ENCODE data around the gene BTG2.
"Not testable (repeated sequence)": the region's sequence is repeated elsewhere in the genome, so short reads cannot be mapped to it uniquely, and the experiment has no call there.

BTG2 gene, protein sequence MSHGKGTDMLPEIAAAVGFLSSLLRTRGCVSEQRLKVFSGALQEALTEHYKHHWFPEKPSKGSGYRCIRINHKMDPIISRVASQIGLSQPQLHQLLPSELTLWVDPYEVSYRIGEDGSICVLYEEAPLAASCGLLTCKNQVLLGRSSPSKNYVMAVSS

DNA sequence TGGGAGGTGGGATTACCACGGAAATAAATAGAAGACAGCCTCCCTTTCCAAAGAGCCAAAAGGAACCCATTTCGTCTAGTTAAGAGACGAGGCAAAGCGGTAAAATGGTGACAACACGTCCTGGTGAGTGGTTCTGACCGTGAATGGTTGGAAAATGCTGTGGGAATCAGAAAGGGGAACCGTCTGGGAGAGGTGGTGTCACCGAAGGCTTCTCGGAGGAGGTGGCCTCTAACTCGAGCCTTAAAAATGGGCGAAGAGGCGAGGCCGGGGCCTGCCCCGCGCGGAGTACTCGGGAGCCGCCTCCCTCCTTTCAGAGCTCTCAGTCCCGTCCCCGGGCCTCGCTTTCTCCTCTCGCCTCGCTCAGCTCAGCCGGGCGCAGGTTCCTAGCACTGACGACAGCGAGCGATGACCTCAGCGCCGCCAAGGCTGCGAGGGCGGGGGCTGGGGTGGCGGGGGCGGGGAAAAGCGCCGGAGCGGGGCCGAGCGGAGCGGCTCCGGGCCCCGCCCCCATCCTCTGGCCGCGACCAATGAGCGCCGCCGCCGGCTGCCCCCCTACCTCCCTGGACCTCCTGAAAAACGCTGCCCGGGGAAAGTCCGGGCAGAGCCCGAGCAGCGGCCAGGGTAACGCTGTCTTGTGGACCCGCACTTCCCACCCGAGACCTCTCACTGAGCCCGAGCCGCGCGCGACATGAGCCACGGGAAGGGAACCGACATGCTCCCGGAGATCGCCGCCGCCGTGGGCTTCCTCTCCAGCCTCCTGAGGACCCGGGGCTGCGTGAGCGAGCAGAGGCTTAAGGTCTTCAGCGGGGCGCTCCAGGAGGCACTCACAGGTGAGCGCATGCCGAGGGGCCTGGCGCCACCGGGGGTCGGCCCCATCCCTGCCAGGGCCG lies at the start of gene BTG2:
Gene BTG2 (plus strand): TSS at position 601 of the 890 bp plus-strand sequence. CDS start 88 bp downstream, at position 689.
- DNase-seq (ENCODE audit: low read depth in 1 of 2, low spot score in 1 of 2), result peak; percentile 85 to 89

DNA sequence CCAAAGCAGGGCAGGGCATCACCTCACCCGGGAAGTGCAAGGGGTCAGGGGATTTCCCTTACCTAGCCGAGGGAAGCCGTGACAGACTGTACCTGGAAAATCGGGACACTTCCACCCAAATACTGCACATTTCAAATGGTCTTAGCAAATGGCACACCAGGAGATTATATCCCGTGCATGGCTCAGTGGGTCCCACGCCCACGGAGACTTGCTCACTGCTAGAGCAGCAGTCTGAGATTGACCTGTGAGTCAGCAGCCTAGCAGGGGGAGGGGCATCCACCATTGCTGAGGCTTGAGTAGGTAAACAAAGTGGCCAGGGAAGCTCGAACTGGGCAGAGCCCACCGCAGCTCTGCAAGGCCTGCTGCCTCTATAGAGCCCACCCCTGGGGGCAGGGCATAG lies 48.7 kb upstream of the BTG2 start:
- DNase-seq (ENCODE audit: low read depth in 1 of 2, low spot score in 1 of 2), result not testable (repeated sequence)

DNA sequence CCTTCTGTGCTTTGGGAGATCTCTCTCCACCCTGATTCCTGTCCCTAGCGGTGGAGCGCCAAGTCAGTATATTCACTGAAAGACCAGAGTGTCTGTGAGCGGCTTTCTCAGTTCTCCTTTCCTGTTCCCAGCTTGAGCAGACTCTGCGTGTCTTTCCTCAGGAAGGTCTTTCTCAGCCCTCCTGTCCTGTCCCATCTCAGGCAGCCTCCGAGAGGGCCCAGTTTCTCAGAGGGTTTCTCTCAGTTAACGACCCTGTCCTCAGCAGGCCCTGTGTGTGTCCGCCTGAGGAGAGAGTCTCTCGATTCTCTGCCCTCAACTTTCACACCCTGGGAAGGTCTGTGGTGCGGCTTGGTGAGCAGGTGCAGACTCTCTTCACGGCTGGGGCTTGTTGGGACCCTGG lies 41.8 kb upstream of the BTG2 start:
- no peak for DNase-seq (ENCODE audit: low read depth in 1 of 2, low spot score in 1 of 2)

DNA sequence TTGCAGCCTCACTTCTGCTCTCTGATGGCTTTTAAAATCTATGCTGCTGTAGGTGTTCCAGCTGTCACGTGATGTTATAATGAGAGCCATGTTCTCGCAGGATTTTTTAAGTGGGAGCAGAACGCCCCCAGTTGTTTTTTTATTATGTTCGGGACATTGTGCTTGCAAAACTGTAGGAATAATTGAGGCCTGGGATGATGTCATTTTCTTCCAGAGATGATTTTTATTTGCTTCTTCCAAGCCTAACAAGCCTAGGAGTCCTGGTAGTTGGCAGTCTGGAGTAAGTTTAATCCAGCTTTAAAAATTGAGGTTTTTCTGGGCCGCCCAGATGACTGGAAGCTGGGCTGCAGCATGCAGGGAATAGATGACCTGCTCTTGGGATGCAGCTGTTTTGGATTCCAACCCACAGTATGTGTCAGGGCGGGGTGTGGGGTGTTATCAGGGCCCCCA lies 41.2 kb upstream of the BTG2 start:
- DNase-seq (ENCODE audit: low read depth in 1 of 2, low spot score in 1 of 2), result no peak

DNA sequence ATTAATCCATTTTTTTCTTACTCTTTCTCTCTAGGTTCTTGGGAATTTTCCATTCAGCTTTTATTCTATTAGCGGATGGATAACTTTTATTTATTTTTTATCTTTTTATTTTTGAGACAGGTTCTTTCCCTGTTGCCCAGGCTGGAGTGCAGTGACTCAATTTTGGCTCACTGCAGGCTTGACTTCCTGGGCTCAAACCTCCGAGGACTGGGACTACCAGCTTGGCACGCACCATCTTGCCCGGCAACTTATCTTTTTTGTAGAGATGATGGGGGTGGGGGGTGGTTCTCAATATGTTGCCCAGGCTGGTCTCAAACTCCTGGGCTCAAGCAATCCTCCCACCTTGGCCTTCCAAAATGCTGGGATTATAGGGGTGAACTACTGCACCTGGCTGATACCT lies 39.8 kb upstream of the BTG2 start:
- DNase-seq (ENCODE audit: low read depth in 1 of 2, low spot score in 1 of 2), result no peak

DNA sequence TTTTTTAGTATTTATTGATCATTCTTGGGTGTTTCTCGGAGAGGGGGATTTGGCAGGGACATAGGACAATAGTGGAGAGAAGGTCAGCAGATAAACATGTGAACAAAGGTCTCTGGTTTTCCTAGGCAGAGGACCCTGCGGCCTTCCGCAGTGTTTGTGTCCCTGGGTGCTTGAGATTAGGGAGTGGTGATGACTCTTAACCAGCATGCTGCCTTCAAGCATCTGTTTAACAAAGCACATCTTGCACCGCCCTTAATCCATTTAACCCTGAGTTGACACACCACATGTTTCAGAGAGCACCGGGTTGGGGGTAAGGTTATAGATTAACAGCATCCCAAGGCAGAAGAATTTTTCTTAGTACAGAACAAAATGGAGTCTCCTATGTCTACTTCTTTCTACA lies 39.2 kb upstream of the BTG2 start:
- not testable (repeated sequence) for DNase-seq (ENCODE audit: low read depth in 1 of 2, low spot score in 1 of 2)

DNA sequence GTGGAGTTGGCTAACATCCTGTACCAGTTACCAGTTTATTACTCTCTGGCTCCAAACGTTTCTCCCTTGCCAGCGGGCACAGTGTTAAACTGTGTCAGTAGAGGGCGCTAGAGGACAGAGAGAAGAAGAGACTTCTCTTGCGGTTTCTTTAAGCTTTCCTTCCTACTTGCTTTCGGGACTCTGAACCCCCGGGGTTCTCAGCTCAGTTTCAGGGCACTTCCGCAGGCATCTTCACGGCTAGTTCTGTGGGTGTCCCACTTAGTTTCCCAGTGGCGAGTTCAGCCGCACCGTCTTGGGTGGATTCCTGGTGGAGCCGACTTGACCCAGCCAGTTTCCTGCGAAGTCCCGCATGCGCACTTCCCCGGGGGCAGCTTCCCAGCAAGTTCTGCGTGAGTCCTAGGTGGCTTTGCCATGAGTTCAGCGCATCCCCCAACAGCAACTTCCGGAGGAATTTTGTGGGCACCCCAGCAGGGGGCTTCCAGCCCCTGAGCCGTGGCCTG lies 37.9 kb upstream of the BTG2 start:
- DNase-seq (ENCODE audit: low read depth in 1 of 2, low spot score in 1 of 2), result peak; percentile 58

DNA sequence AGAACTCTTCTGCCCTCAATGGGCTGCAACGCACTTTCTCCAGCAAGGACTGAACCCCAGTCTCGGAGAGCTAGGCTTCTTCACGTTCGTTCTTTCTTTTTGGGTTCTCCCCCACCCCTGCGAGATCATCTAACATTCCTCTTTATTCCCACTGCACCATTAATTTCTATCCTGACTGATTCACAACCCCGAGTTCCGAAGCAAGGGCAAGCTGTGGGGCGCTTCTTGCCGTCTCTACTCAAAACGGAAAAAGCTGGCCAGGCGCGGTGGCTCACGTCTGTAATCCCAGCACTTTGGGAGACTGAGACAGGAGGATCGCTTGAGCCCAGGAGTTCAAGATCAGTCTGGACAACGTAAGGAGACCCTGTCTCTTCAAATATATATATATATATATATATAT lies 37.4 kb upstream of the BTG2 start:
- no peak for DNase-seq (ENCODE audit: low read depth in 1 of 2, low spot score in 1 of 2)

DNA sequence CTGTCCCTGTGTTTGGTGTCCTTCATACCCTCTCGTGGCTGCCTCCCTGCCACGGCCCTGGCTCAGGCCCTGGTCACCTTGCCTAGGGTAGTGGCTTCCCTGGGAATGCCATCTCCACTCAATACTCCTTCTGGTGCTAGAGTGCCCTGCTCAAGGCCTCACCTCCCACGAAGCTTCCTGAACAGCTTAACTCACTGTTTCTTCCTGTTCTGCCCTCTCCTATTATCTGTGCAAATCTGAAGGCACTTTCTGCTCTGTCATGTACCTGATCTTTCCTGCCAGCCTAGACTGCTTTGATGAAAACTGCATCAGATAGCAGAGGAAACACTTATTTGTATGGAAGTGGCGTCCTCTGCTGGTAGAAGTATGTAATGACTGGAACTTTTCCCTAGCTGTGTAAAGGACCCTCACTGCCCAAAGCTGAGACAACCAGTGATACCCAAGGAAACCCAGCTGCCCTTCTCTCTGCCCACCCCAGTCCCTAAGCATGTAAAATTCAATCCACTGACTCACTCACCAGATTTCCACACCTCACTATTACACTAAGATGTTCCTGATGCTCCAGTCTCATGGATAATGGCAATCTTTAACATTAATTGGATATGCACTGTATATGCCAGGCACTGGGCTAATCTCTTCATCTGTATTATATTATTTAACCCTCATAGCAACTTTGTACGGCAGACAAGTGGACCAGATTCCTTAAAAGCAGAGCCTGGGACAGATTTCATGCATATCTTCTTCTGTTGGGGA lies 36.2 kb upstream of the BTG2 start:
- DNase-seq (ENCODE audit: low read depth in 1 of 2, low spot score in 1 of 2), result no peak

DNA sequence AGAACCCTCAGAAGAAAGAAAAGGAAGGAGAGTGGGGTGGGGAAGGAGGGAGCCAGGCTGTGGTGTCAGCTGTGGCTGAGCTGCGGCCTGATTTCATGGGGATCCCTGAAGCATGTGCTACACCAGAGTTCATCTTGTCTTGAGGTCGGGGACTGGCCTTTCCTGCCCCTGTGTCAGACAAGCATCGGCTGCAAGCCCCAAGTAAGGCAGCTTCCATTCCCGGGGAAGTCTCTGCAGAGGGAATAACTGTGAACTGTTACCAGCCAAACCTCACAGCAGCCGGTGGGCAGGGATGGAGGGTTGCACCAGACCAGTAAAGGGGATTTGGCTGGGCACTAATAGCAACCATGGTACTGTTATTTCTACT lies 35.7 kb upstream of the BTG2 start:
- no peak for DNase-seq (ENCODE audit: low read depth in 1 of 2, low spot score in 1 of 2)

DNA sequence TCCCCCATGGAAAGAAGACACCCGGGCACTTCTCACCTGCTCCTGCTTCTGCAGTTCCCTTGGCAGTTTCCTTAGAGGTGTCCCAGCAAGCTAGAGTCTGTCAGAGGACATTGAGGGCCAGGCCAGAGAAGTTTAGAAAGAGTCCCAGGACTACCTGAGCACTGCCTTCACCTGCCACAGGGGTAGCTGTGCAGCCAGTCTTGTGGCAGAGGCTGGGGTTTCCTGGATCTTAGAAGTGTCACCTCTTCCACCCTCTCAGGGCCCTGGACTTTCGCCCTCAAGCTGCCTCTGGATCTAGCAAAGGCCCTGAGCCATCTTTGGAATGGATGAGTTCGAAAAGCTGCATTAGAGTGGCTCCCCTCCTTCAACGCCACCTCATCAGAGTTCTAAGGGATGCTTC lies 34.9 kb upstream of the BTG2 start:
- DNase-seq (ENCODE audit: low read depth in 1 of 2, low spot score in 1 of 2), result no peak

DNA sequence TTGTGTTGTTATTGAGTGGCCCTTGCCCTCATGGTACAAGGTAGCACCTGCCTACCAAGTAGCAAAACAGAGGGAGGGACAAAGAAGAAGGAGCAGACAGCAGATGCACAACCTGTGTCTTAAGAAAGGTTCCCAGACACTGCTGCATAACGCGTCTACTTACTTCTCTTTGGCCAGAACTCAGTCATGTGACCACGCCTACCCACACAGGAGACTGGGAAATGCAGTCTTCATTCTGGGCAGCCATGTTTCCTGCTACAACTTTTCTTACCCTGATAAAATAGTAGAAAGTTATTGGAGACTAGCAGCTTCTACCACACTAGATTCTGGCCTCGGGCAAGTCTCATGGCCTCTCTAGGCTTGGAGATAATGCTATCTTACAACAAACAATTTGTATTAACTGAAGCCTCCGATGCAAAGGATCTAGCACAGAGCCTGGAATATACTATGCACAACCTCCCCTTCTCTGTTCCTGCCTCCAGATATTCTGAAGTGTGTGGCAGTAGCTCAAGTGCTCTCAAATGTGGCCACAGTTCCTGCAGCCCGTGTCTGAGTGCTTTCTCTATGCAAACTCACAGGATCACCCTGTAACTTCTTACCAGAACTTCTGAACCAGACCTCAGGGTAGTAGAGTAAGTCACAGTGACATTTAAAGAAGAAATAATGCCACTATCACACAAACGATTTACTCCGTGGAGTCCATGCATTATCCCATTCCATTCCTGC lies 34.1 kb upstream of the BTG2 start:
- DNase-seq (ENCODE audit: low read depth in 1 of 2, low spot score in 1 of 2), result no peak

DNA sequence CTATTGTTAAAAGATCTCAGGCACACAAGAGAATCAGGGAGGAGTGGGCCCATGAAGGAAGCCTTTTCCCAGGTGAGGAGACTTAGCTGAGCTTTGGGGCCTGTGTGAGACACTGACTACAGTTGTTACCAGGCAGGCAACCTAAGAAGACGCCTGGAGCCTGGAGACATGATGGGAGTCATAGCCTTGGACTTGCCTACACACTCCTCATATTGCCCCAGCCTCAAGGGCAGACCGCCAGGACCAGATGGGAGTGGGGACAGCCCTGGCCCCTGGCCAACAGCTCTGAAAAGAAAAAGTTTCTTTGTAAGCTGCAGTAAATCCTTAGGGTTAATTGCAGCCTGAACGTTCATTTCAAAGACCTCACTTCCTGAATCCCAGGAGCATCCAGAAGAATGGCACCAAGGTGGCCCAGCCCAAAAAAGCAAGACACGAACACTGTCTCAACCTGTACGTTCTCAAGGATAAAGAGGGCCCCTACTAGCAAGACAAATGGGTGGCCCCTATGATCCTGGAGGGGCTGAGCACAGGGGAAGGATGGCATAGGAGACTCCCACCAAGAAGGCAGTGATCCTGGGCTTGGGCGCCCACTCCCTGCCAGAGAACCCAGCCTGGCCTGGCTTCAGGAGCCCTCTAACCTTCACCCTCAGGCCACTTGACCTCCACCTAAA lies 33.2 kb upstream of the BTG2 start:
- no peak for DNase-seq (ENCODE audit: low read depth in 1 of 2, low spot score in 1 of 2)

DNA sequence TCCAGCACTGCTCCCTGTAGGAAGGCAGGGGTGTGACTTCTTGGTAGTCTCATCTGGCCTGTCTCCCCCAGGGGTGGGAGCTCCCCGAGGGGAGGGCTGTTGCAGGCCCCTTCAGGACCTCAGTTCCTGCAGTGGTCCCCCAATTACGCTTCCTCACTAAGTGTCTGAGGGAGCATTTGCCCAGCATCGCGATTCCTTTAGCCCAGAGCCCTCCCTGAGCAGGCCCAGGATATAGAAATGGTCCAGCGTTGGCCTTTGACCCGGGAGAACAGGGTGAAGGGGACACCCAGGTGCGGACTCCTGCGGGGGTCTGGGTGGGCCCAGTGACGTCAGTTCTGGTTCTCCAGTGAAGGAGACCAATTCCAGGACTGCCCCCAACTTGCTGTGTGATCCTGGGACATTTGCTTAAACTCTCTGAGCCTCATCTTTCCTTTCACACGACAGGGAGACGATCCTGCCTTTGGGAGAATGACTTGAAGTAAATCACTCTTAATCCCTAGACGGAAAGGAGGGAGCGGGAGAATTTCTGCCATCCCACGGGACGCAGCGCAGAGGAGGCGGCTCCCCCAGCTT lies 32.6 kb upstream of the BTG2 start:
- no peak for DNase-seq (ENCODE audit: low read depth in 1 of 2, low spot score in 1 of 2)

DNA sequence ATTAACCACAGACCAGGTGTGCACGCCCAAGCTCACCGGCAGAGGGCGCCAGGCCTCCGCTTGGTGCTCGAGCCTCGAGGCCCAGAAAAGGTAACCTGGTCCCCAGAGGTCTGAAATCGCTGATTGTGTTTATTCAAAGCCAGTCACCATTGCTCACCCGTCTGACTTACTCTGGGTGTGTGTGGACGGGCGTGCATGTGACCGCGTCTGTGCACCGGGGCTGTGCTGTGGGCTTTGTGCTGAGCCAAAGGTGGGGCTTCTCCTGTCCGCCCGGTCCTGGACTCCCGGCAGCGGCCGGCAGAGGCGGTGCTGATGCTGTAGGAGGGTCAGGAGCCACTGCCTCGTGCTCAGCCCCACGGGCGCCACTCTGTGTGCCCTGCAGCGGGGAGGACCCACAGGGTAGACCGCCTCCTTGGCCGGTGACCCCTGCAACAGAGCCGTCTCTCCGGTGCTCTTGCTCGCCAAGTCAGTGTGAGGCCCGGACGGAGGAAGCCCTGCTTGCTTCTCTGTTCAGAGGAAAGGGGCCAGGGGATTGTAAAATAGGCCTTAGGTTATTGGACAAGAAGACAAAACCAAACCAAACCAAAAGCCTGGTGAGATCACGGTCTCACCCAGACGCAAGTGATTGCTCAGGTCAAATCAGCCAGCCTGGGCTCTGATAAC lies 32.0 kb upstream of the BTG2 start:
- DNase-seq (ENCODE audit: low read depth in 1 of 2, low spot score in 1 of 2), result peak; percentile 84 to 89

DNA sequence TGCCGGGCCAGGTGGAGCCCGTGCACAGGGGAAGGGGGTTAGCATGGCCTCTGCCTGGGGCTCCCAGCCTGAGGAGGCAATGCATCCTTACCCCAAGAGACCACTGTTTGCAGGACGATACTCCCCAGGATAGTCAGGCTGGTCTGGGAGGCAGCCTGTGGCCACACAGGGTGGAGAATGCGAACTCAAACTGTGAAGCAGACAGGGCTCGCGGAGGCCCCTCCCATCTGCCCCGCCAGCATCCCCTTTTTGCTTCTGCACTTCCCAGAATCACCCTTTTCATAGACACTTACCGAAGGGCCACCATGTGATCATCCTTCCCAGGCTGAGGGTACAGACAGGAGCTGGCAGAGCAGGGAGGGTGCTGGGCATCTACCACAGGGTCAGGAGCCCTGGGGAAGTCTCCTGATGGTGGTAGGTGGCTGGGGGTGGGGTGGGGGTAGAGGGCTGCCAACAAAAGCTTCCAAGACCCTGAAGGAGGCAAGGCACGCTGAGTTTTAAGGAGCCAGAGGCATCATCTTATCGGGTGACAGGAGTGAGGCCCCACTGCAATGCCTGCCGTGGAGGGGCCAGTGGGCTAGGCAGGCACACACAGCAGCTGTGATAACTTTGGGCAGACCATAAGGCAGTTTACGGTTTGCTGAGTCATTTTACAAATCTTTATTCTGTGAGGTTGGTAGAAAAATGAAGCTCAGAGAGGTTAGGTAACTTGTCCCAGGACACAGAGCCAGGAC lies 31.3 kb upstream of the BTG2 start:
- no peak for DNase-seq (ENCODE audit: low read depth in 1 of 2, low spot score in 1 of 2)

DNA sequence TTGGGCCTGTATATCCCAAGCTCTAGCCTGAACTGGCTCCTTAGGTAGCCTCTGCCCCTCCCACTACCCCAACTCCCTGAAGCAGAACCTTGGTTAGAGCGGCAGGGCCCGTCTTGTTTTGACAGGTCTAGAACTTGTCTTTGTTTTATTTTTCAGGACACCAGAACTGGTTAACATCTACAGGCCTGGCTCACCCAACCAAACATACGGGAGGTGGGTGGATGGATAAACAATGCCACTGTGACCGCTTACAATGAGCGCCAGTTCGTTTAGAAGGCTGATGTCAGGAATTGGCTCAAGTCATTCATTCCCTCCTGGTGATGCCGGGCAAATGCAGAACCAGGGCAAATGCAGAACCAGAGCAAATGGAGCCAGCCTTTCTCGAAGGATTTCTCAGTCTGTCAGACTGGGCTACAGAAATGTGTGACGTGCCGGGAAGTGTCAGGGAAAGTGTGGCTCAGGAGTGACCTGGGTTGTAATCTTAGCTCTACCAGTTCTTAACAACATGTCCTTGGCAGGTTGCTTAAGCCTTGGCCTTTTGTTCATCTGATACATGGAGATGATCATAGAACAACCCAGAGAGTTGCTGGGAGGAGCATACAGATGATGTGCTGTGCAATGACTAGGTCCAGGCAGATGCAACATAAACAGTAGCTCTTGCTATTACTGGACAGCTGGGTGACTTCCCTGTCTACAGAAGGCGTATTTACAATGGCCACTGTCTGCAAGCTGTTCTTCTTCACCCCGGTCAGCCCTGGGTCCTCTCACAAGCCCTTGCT lies 30.5 kb upstream of the BTG2 start:
- no peak for DNase-seq (ENCODE audit: low read depth in 1 of 2, low spot score in 1 of 2)

DNA sequence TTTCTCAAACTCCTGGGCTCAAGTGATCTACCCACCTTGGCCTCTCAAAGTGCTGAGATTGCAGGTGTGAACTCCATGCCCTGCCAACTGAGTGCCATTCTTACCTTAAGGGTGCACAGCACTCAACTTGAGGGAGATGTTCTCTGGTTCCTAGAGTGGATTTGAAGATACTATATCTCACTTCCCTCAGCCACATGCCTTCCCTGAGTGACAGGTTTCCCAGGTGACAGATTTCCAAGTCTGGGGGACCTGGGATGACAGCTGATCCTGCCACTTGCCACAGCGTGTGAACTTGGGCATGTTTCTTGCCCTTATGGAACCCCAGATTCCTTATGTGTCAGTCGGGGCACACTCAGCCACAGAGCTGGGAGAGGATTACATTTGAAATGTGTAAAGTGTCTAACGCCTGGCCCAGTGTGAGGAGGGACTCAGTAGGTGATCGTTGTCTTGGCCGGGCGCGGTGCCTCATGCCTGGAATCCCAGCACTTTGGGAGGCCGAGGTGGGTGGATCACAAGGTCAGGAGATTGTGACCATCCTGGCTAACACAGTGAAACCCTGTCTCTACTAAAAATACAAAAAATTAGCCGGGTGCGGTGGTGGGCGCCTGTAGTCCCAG lies 29.6 kb upstream of the BTG2 start:
- no peak for DNase-seq (ENCODE audit: low read depth in 1 of 2, low spot score in 1 of 2)
